Measurements from ENCODE around the gene TMLHE.
"Not testable (repeated sequence)": the region's sequence is repeated elsewhere in the genome, so short reads cannot be mapped to it uniquely, and the experiment has no call there.

Gene TMLHE

DNA sequence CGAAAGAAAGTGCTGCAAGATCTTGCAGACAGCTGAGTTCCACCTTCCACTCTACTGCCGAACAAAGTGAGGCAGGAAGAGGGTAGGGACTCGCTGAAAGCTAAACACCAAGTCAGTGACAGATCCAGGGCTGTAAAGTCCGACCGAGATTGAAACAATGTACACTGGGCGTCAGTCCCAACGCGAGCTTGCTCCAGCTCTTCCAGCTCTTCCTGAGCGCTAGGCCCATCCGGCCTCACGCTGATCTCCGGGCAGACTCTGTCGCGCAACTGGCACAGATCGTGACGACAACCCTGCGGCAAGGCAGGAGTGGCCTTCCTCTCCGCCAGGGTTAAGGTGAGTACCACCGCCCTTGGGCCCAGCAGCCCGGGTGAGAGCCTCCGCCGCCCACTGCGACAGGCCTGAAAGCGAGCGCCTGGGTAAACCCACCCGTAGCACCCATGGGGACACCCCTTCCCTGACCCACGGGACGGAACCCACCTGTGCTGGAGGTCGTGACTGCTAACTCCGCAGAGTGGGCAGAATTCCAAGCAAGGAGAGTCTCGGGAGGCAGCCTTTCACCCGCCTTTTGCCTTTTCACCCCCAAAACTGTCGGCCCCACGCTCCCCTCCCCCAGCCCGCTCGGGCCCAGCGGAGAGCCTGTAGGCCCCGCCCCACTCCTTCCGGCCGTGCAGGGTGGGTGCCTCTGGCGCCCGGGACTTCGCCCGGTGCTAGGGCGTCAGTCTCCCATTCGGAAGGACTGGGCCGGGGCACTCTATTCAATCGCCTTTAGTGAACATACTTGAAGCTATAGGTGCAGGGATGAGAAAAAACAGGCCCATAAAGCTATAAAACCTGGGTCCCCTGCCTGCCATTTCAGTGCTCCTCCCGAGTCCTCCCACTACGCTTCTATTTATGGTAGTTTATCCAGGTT is at the start of gene TMLHE, which contains the start of gene SPRY3:
TSS of gene TMLHE (minus strand) at position 641 of the 913 bp plus-strand sequence. CDS start 67,676 bp downstream, outside the sequence.
TSS of gene SPRY3 (plus strand) at position 275 of the 913 bp plus-strand sequence.
- DNase-seq (ENCODE audit: low spot score) = peak; percentile 54

GRCh38 chrX:155662282-155662681 is 49.5 kb upstream of the TMLHE start:
- DNase-seq (ENCODE audit: low spot score) = no peak

- no peak for DNase-seq (ENCODE audit: low spot score)
These were observed 32.4 kb upstream of the TMLHE start for GRCh38 chrX:155645180-155645579.

DNA sequence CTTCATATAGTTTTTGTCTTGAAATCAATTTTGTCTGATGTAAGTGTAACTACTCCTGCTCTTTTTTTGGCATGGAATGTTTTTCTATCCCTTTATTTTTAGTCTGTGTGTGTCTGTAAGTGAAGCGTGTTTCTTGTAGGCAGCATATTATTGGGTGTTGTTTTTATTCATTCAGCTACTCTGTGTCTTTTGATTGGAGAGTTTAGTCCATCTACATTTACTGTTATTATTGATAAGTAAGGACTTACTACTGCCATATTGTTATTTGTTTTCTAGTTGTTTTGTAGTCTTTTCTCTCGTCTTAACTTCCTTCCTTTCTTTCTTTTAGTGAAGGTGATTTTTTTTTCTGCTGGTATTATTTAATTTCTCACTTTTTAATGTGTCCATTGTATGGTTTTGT is 30.5 kb upstream of the TMLHE start:
- no peak for DNase-seq (ENCODE audit: low spot score)

GRCh38 chrX:155641371-155641770 is 28.6 kb upstream of the TMLHE start:
- DNase-seq (ENCODE audit: low spot score) = not testable (repeated sequence)

- no peak for DNase-seq (ENCODE audit: low spot score)
These were observed 25.0 kb upstream of the TMLHE start for GRCh38 chrX:155637714-155638113.

DNA sequence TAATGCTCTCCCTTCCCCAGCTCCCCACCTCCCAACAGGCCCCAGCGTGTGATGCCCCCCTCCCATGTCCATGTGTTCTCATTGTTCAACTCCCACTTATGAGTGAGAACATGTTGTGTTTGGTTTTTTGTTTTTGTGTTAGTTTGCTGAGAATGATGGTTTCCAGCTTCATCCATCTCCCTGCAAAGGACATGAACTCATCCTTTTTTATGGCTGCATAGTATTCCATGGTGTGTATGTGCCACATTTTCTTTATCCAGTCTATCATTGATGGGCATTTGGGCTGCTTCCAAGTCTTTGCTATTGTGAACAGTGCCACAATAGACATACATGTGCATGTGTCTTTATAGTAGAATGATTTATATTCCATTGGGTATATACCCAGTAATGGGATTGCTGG is 22.3 kb upstream of the TMLHE start:
- DNase-seq (ENCODE audit: low spot score) = not testable (repeated sequence)

- DNase-seq (ENCODE audit: low spot score) = peak; percentile 14
These were observed 19.8 kb upstream of the TMLHE start for GRCh38 chrX:155632431-155633100.

- not testable (repeated sequence) for DNase-seq (ENCODE audit: low spot score)
These were observed 7.4 kb upstream of the TMLHE start for GRCh38 chrX:155620110-155620509.

DNA sequence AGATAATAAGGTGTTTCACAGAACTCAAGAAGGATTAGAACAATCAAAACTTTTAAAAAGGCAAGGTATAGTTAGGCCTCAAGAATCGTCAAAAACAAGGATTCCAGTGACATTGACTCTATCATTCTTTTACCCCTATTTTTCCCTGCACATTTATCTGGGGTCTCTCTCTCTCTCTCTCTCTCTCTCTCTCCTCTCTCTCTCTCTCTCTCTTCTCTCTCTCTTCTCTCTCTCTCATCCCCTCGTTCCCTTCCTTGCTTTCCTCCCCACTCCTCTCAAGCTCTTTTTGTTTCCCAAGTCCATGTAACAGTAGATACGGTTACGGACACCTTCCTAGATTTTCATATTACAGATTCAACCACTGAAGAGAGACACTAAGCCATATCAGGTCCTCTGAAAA is 3.2 kb upstream of the TMLHE start:
- no peak for DNase-seq (ENCODE audit: low spot score)

DNA sequence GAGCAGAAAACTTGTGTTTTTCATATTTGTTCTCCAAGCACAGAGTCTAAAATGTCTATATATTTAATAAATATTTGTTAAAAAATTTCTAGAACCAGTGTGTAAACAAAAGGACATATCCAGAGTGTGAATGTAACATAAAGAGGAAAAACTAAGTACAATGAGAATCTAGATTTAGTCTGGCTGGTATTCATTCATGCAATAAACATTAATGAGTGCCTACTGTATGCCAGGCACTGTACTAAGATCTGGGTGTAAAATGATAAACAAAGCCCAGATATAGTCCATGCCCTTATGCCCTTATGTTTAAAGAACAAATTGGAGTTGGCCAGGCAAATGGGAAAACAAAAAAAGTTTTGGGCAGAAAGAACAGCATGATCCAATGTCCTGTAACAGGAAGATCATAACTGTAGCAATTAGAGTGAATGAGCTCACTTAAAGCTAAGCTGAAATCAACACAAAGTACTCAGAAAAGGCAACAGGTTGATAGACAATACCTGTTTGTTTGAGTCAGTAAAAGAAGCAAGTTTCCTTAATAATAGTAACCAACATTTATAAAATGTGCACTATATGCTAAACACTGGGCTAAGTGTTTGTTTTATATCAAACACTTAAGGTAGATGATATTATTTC is 1.3 kb upstream of the TMLHE start:
- no peak for DNase-seq (ENCODE audit: low spot score)

GRCh38 chrX:155611302-155611701 is 1.4 kb downstream of the TMLHE start:
- DNase-seq (ENCODE audit: low spot score) = no peak

DNA sequence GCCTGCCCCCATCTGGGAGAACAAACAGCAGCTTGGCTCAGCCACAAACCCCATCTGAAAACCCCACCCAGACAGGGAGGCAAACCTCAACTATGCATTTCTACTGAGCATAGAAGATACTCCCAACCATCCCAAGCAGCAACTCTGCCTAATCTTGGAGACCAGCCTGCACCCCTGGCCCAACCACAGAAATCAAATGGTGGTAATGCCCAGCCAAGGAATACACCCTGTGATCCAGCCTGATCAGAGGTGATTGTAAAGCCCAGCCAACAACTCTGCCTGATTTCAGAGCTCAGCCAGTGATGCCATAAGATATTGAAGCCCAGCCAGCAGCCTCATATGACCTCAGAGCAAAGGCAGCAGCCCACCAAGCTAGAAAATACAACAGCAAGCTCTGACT is 19.8 kb downstream of the TMLHE start:
- no peak for DNase-seq (ENCODE audit: low spot score)

GRCh38 chrX:155592331-155592730 is 20.4 kb downstream of the TMLHE start:
- DNase-seq (ENCODE audit: low spot score) = no peak

- no peak for DNase-seq (ENCODE audit: low spot score)
These were observed 35.1 kb downstream of the TMLHE start for GRCh38 chrX:155577682-155578081.

DNA sequence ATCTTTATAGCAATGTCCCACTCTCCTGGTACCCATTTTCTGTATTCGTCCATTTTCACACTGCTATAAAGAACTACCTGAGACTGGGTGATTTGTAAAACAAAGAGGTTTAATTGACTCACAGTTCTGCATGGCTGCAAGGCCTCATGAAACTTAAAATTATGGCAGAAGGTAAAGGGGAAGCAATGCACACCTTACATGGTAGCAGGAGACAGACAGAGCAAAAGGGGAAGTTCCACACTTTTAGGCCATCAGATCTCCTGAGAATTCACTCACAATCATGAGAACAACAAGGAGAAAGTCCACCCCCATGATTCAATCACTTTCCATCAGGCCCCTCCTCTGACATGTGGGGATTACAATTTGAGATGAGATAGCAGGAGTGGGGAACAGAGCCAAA is 49.7 kb downstream of the TMLHE start:
- DNase-seq (ENCODE audit: low spot score) = no peak

GRCh38 chrX:155544881-155545280 is 67.9 kb downstream of the TMLHE start:
- no peak for DNase-seq (ENCODE audit: low spot score)

- no peak for DNase-seq (ENCODE audit: low spot score)
These were observed 76.9 kb downstream of the TMLHE start for GRCh38 chrX:155535866-155536265.

- DNase-seq (ENCODE audit: low spot score) = no peak
These were observed 78.0 kb downstream of the TMLHE start for GRCh38 chrX:155534800-155535199.

GRCh38 chrX:155527023-155527422 is 85.7 kb downstream of the TMLHE start:
- not testable (repeated sequence) for DNase-seq (ENCODE audit: low spot score)

DNA sequence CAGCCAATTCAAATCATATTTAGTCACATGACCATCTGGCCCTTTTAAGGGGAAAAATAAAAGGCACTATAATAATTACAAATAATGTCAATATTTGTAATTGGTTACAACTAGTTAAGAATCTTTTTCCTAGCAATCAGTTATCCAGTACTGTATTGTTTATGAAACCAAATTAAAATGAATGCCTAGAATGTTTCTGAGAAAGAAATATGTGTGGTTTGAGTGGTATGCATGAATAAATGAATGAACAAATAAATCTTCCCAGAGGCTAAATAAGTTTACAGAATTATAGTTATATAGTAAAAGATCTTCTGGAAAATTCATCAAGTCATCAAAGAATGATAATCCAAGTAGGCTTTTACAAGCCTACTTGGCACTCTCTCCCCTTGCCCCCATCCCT is 98.5 kb downstream of the TMLHE start:
- DNase-seq (ENCODE audit: low spot score) = no peak

- no peak for DNase-seq (ENCODE audit: low spot score)
These were observed 107.5 kb downstream of the TMLHE start for GRCh38 chrX:155505296-155505695.

- not testable (repeated sequence) for DNase-seq (ENCODE audit: low spot score)
These were observed 117.6 kb downstream of the TMLHE start for GRCh38 chrX:155495134-155495533.
